NCI-H146 treated with DMSO at 0.1 percent for 48 hours (cell line): ENCODE measurements around the gene WFDC12.

Experiments used
- DNase-seq: peaks from one replicate; lab custom pipeline; 2025; ENCODE audit not compliant: unreplicated experiment; lab: John Stamatoyannopoulos, UW

WFDC12 gene

GRCh38 chr20:45115829-45116228, 8.4 kb downstream of the WFDC12 start:
- no peak for DNase-seq

GRCh38 chr20:45115386-45115774, 8.9 kb downstream of the WFDC12 start:
- DNase-seq: no peak

GRCh38 chr20:45114465-45115385, 9.5 kb downstream of the WFDC12 start, which contains the start of gene WFDC5:
Gene WFDC5, minus strand, starts transcription at chr20:45115174. Its CDS starts 91 bp downstream, at chr20:45115083.
- DNase-seq: no peak

- no peak for DNase-seq
These were observed 10.4 kb downstream of the WFDC12 start for GRCh38 chr20:45113865-45114264.

GRCh38 chr20:45112754-45113153, 11.5 kb downstream of the WFDC12 start:
- no peak for DNase-seq

GRCh38 chr20:45111799-45112471, 12.3 kb downstream of the WFDC12 start:
- peak; percentile 3 for DNase-seq

GRCh38 chr20:45111285-45111684, 13.0 kb downstream of the WFDC12 start:
- no peak for DNase-seq

- DNase-seq: no peak
These were observed 14.0 kb downstream of the WFDC12 start for GRCh38 chr20:45110301-45110700.

GRCh38 chr20:45109634-45110033, 14.6 kb downstream of the WFDC12 start:
- DNase-seq: no peak

- DNase-seq: no peak
These were observed 18.9 kb downstream of the WFDC12 start for GRCh38 chr20:45105317-45105716.

- no peak for DNase-seq
These were observed 19.5 kb downstream of the WFDC12 start for GRCh38 chr20:45104786-45105185.

- no peak for DNase-seq
These were observed 21.2 kb downstream of the WFDC12 start for GRCh38 chr20:45103072-45103471.

GRCh38 chr20:45101333-45101850, 22.9 kb downstream of the WFDC12 start:
- DNase-seq: no peak

- no peak for DNase-seq
These were observed 23.6 kb downstream of the WFDC12 start, which contains the start of gene KCNS1 for GRCh38 chr20:45100563-45101245. Gene KCNS1, minus strand, starts transcription at chr20:45101127. Its CDS starts 1,891 bp downstream, at chr20:45099236.

- no peak for DNase-seq
These were observed 26.0 kb downstream of the WFDC12 start for GRCh38 chr20:45098103-45098773.

GRCh38 chr20:45097485-45098102, 26.7 kb downstream of the WFDC12 start:
- no peak for DNase-seq

GRCh38 chr20:45096781-45097180, 27.5 kb downstream of the WFDC12 start:
- no peak for DNase-seq

GRCh38 chr20:45095805-45096238, 28.4 kb downstream of the WFDC12 start:
- DNase-seq: no peak

- no peak for DNase-seq
These were observed 29.2 kb downstream of the WFDC12 start for GRCh38 chr20:45094864-45095574.

GRCh38 chr20:45094201-45094600, 30.1 kb downstream of the WFDC12 start:
- no peak for DNase-seq
